ENCODE results near the gene GNG7. TPM values are rescaled to one million over a fixed set of nuclear protein-coding genes. Genes with fewer than 3 reads are reported as not detected.
A peak's percentile ranks its signal among the peaks of the same experiment; 100 is the strongest.
"Not testable (repeated sequence)": the region's sequence is repeated elsewhere in the genome, so short reads cannot be mapped to it uniquely, and the experiment has no call there.

GNG7 gene
- total and polyA plus RNA-seq, 4 donors, result 0.75 to 6.0 (median 2.1) TPM

DNA sequence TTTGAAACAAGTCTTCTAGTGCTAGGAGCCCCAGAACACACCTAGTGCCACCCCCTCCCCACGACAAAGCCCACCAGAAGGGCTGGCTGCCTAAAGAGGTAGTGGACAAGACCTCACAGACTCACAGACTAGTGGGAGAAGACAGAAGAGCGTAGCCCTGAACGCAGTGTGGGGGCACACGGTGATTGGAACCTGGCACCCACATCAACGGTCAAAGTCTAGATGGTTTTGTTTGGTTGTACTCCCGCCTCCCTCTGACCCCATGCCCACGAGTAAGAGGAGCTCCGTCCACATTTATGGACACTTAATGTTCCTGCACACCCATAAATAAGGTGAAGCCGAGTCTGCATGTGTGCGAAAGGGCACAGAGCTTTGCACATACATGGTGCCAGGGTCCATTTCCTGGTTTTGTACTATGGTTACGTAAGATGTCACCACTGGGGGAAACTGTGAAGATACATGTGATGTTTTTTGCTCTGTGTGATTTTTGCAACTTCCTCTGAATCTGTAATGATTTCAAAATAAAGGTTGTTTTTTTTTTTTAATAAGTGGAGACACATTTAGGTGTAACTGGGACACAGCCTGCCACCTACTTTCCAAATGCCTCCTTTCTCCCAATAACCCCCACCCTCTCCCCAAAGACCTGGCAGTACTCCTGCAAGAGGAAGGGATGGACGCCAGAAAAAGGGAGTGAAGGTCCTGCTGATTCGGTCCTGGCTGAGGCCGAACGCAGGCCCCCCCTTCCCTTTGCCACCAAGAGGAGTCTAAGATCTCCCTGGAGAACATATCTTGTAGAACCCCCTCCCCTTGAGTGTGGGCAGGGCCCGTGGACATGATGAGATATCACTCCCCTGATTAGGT is 72.8 kb downstream of the GNG7 start:
- intact Hi-C loops (cut with DNase I), result no loop called here
- no peak overlapping the region for H3K27ac ChIP-seq (ENCODE audit: low read depth in 1 of 2, low read length in 2 of 2)
- no peaks in the 10 kb centered on the region for H3K27me3 ChIP-seq (ENCODE audit: control insufficient read depth in 1 of 2, insufficient read depth in 2 of 2, low read length in 1 of 2)
- no peaks in the 10 kb centered on the region for H3K36me3 ChIP-seq (ENCODE audit: control insufficient read depth in 1 of 2, insufficient read depth in 2 of 2, low read length in 1 of 2)
- no peak for ATAC-seq (ENCODE audit: low FRiP score)
- no peaks in the 10 kb centered on the region for H3K9me3 ChIP-seq (ENCODE audit: control insufficient read depth, low read length)
- no peaks in the 10 kb centered on the region for H3K4me1 ChIP-seq (ENCODE audit: control insufficient read depth in 1 of 2, insufficient read depth in 2 of 2, low read length in 2 of 2)
- no peak for DNase-seq
- 90% methylated on average over 16 of the region's 16 CpGs for WGBS, 2 donors
- no peak overlapping the region for H3K4me3 ChIP-seq (ENCODE audit: low read length in 2 of 2)

DNA sequence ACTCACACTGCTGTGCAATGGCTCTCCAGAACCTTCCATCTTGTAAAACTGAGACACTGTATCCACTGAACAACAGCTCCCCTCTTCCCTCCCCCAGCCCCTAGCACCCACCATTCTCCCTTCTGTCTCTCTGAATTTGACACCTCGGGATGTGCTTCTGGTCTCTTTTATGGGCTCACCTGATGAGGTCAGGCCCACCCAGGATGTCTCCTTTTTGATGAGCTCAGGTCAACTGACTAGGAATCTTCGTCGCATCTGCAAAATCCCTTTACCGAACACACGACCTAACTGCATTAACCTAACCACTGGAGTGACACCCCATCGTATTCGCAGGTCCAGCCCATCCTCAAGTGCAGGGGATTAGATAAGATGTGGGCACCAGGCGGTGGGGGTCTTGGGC is 73.9 kb downstream of the GNG7 start:
- 93 to 96% methylated on average over 8 of the region's 8 CpGs for WGBS, 2 donors
- Histone ChIP-seq H3K9me3 (ENCODE audit: control insufficient read depth, low read length) (no peaks in the 10 kb centered on the region), H3K36me3 (ENCODE audit: control insufficient read depth in 1 of 2, insufficient read depth in 2 of 2, low read length in 1 of 2) (no peaks in the 10 kb centered on the region), H3K27ac (ENCODE audit: low read depth in 1 of 2, low read length in 2 of 2) (no peak overlapping the region), H3K4me1 (ENCODE audit: control insufficient read depth in 1 of 2, insufficient read depth in 2 of 2, low read length in 2 of 2) (no peaks in the 10 kb centered on the region), H3K4me3 (ENCODE audit: low read length in 2 of 2) (no peak overlapping the region), H3K27me3 (ENCODE audit: control insufficient read depth in 1 of 2, insufficient read depth in 2 of 2, low read length in 1 of 2) (no peaks in the 10 kb centered on the region)
- DNase-seq, result no peak
- intact Hi-C loops (cut with DNase I), result no loop called here
- no peak for ATAC-seq (ENCODE audit: low FRiP score)

DNA sequence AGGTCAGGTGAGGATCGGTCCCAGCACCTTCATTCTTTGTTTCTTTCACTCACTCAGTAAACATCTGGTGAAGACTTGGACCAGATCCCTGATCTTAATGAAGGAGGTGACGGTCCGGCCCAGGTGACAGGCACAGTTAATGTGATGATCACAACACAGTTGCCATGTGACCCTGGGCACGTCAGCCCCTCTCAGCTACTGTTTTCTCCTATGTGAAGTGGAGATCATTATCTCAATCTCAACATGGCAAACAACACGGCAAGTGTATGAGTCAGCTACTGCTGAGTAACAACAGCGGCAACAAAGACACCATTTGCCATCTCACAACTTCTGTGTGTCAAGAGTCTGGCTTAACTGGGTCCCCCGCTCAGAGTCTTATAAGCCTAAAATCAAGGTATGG is 74.6 kb downstream of the GNG7 start:
- Histone ChIP-seq H3K27ac (ENCODE audit: low read depth in 1 of 2, low read length in 2 of 2) (peak overlapping the region; percentile 29 to 81), H3K9me3 (ENCODE audit: control insufficient read depth, low read length) (no peaks in the 10 kb centered on the region), H3K36me3 (ENCODE audit: control insufficient read depth in 1 of 2, insufficient read depth in 2 of 2, low read length in 1 of 2) (no peaks in the 10 kb centered on the region), H3K27me3 (ENCODE audit: control insufficient read depth in 1 of 2, insufficient read depth in 2 of 2, low read length in 1 of 2) (no peaks in the 10 kb centered on the region), H3K4me3 (ENCODE audit: low read length in 2 of 2) (no peak overlapping the region), H3K4me1 (ENCODE audit: control insufficient read depth in 1 of 2, insufficient read depth in 2 of 2, low read length in 2 of 2) (no peaks in the 10 kb centered on the region)
- 76 to 77% methylated on average over 7 of the region's 7 CpGs for WGBS, 2 donors
- intact Hi-C loops (cut with DNase I), result loop anchor here in 1 of 2 donors (1.0 kb wide), 1 partner anchor 17 kb away; no protein-coding TSS in a partner anchor
- DNase-seq (no peak), ATAC-seq (ENCODE audit: low FRiP score) (no peak)

DNA sequence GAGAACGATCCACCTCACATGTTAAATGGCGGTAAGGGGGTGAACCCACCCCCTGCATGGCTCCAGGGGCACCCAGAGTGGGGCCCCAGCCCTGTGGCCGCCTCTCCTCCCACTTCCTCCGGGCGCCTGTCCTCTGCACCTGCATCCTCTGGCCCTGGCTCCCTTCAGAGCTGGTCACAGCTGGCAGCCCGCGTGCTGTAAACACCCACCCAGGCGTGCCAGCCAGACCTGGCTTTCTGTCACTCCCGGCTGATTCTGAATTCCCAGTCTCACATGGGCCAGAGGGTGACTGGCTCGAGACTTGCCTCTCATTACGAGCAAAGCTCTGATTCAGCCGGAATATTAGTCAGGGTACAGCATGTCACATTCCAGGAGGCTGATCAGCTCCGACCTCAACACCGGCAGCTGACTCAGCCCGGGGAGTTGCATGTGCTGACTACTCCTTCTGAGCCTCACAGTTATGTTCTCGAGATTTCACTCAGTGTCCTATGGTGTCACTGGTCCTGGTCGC is 75.1 kb downstream of the GNG7 start:
- intact Hi-C loops (cut with DNase I), result loop anchor here in 1 of 2 donors (1.0 kb wide), 1 partner anchor 16 kb away; no protein-coding TSS in a partner anchor
- ATAC-seq (ENCODE audit: low FRiP score), result peak; percentile 81
- H3K4me3 ChIP-seq (ENCODE audit: low read length in 2 of 2), result no peak overlapping the region
- H3K9me3 ChIP-seq (ENCODE audit: control insufficient read depth, low read length), result no peaks in the 10 kb centered on the region
- H3K27me3 ChIP-seq (ENCODE audit: control insufficient read depth in 1 of 2, insufficient read depth in 2 of 2, low read length in 1 of 2), result no peaks in the 10 kb centered on the region
- WGBS, 2 donors, result 9 to 12% methylated on average over 17 of the region's 17 CpGs
- DNase-seq, result peak; percentile 92 to 94
- H3K27ac ChIP-seq (ENCODE audit: low read depth in 1 of 2, low read length in 2 of 2), result peak overlapping the region in 1 of 2 donors; percentile 81
- no peaks in the 10 kb centered on the region for H3K4me1 ChIP-seq (ENCODE audit: control insufficient read depth in 1 of 2, insufficient read depth in 2 of 2, low read length in 2 of 2)
- H3K36me3 ChIP-seq (ENCODE audit: control insufficient read depth in 1 of 2, insufficient read depth in 2 of 2, low read length in 1 of 2), result no peaks in the 10 kb centered on the region

DNA sequence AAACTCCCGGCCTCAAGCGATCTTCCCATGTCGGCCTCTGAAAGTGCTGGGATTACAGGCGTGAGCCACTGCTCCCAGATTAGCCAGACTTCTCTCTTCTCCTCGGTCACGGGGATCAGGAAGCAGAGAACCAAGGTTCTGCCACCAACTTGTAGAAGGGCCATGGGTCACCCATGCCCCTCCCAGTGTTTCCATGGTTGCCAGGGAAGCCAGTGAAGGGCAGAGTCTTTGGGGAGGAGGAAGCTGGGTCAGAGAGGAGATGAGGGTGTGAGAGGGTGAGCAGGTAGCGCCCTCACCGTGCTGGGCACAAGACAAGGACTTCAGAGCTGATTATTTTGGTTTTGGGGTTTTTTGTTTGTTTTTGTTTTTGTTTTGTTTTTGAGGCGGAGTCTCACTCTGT is 77.1 kb downstream of the GNG7 start:
- H3K36me3 ChIP-seq (ENCODE audit: control insufficient read depth in 1 of 2, insufficient read depth in 2 of 2, low read length in 1 of 2), result no peaks in the 10 kb centered on the region
- no peaks in the 10 kb centered on the region for H3K9me3 ChIP-seq (ENCODE audit: control insufficient read depth, low read length)
- no peaks in the 10 kb centered on the region for H3K27me3 ChIP-seq (ENCODE audit: control insufficient read depth in 1 of 2, insufficient read depth in 2 of 2, low read length in 1 of 2)
- H3K4me1 ChIP-seq (ENCODE audit: control insufficient read depth in 1 of 2, insufficient read depth in 2 of 2, low read length in 2 of 2), result no peaks in the 10 kb centered on the region
- H3K27ac ChIP-seq (ENCODE audit: low read depth in 1 of 2, low read length in 2 of 2), result no peak overlapping the region
- H3K4me3 ChIP-seq (ENCODE audit: low read length in 2 of 2), result no peak overlapping the region
- 88 to 90% methylated on average over 9 of the region's 9 CpGs for WGBS, 2 donors
- peak in 1 of 2 donors; percentile 84 for DNase-seq
- intact Hi-C loops (cut with DNase I), result no loop called here
- no peak for ATAC-seq (ENCODE audit: low FRiP score)

DNA sequence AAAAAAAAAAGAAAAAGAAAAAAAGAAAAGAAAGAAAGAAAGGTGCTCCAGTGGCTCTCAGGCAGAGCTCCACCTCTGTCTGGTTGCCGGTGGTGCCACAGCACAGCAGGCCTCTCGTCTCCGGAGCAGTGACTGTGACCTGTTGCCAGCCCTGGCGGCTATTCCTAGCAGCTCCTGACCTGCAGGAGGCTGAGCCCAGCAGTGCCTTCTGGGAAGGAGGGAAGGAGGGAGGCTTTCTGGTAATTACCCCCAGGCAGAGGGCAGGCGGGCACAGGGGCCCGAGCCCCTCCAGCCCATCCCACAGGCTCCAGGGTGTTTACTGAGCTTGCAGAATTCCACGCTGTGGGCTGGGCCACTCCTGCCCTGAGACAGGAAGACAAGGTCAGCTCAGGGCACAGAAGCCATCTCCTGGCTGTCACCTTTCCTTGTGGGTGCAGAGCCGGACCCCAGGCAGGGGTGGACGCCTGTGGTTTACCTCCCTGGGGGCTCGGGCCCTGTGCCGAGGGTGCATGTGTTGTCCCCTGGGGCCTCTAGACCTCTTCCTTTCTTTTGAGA is 77.9 kb downstream of the GNG7 start:
- H3K9me3 ChIP-seq (ENCODE audit: control insufficient read depth, low read length), result no peaks in the 10 kb centered on the region
- intact Hi-C loops (cut with DNase I), result no loop called here
- no peak overlapping the region for H3K27ac ChIP-seq (ENCODE audit: low read depth in 1 of 2, low read length in 2 of 2)
- no peaks in the 10 kb centered on the region for H3K27me3 ChIP-seq (ENCODE audit: control insufficient read depth in 1 of 2, insufficient read depth in 2 of 2, low read length in 1 of 2)
- no peaks in the 10 kb centered on the region for H3K36me3 ChIP-seq (ENCODE audit: control insufficient read depth in 1 of 2, insufficient read depth in 2 of 2, low read length in 1 of 2)
- H3K4me1 ChIP-seq (ENCODE audit: control insufficient read depth in 1 of 2, insufficient read depth in 2 of 2, low read length in 2 of 2), result no peaks in the 10 kb centered on the region
- no peak overlapping the region for H3K4me3 ChIP-seq (ENCODE audit: low read length in 2 of 2)
- no peak for DNase-seq
- no peak for ATAC-seq (ENCODE audit: low FRiP score)
- 51 to 61% methylated on average over 11 of the region's 11 CpGs for WGBS, 2 donors

DNA sequence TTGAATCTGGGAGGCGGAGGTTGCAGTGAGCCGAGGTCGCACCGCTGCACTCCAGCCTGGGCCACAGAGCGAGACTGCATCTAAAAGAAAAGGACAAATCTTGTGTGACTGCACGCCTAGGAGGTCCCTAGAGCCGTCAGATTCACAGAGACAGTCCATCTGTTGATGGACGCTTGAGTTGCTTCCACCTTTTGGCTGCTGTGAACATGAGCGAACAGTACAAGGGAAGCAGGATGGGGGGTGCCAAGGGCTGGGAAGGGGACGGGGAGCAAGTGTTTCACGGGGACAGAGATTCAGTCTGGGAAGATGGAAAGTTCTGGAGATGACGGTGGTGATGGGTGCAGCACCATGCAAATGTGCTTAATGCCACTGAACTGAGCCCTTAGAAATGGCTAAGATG is 78.7 kb downstream of the GNG7 start:
- Histone ChIP-seq H3K4me1 (ENCODE audit: control insufficient read depth in 1 of 2, insufficient read depth in 2 of 2, low read length in 2 of 2) (no peaks in the 10 kb centered on the region), H3K9me3 (ENCODE audit: control insufficient read depth, low read length) (no peaks in the 10 kb centered on the region), H3K36me3 (ENCODE audit: control insufficient read depth in 1 of 2, insufficient read depth in 2 of 2, low read length in 1 of 2) (no peaks in the 10 kb centered on the region), H3K27me3 (ENCODE audit: control insufficient read depth in 1 of 2, insufficient read depth in 2 of 2, low read length in 1 of 2) (no peaks in the 10 kb centered on the region), H3K4me3 (ENCODE audit: low read length in 2 of 2) (no peak overlapping the region), H3K27ac (ENCODE audit: low read depth in 1 of 2, low read length in 2 of 2) (no peak overlapping the region)
- WGBS, 2 donors, result 90 to 92% methylated on average over 12 of the region's 12 CpGs
- DNase-seq (no peak), ATAC-seq (ENCODE audit: low FRiP score) (no peak)
- intact Hi-C loops (cut with DNase I), result no loop called here

DNA sequence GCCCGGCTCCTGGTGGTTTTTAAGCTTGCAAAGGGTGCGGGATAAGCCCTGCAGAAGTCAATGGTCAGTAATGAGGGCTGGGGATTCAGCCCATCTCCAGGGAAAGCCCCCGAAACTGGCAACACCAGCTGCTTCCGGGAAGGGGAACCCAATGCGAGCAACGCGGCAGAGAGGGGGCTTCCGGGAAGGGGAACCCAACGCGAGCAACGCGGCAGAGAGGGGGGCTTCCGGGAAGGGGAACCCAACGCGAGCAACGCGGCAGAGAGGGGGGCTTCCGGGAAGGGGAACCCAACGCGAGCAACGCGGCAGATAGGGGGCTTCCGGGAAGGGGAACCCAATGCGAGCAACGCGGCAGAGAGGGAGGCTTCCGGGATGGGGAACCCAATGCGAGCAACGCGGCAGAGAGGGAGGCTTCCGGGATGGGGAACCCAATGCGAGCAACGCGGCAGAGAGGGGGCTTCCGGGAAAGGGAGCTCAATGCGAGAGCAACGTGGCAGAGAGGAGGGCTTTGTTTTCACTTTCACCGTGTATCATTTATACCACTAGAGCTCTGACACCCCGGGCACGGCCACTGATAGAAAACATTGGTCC is 80.0 kb downstream of the GNG7 start:
- H3K9me3 ChIP-seq (ENCODE audit: control insufficient read depth, low read length); H3K27ac ChIP-seq (ENCODE audit: low read depth in 1 of 2, low read length in 2 of 2); H3K36me3 ChIP-seq (ENCODE audit: control insufficient read depth in 1 of 2, insufficient read depth in 2 of 2, low read length in 1 of 2); H3K4me3 ChIP-seq (ENCODE audit: low read length in 2 of 2); ATAC-seq (ENCODE audit: low FRiP score); H3K27me3 ChIP-seq (ENCODE audit: control insufficient read depth in 1 of 2, insufficient read depth in 2 of 2, low read length in 1 of 2); intact Hi-C loops (cut with DNase I); DNase-seq; H3K4me1 ChIP-seq (ENCODE audit: control insufficient read depth in 1 of 2, insufficient read depth in 2 of 2, low read length in 2 of 2): not testable (repeated sequence)
- WGBS, 2 donors, result 76 to 82% methylated on average over 40 of the region's 40 CpGs

Measured in aorta (tissue), 5 donors.